HEK293 (cell line): ENCODE measurements around the gene PIGQ.

Experiments used
- BCL11B ChIP-seq: fragments of 450-650 bp; formaldehyde crosslinking; IDR thresholded peaks from 2 replicates; pipeline ENCODE4 v1.5.1; 2016; ENCODE audit warnings: low read depth, missing biosample characterization, missing genetic modification characterization
- ELK4 ChIP-seq: IDR thresholded peaks from 2 replicates; pipeline ENCODE4 v1.6.1; 2011; ENCODE audit warnings: mild to moderate bottlenecking, low read depth, low read length, borderline replicate concordance
- GLIS1 ChIP-seq: fragments of 450-650 bp; formaldehyde crosslinking; IDR thresholded peaks from 2 replicates; pipeline ENCODE4 v1.5.1; 2016; ENCODE audit warnings: missing biosample characterization, missing genetic modification characterization
- HIC1 ChIP-seq: fragments of 450-650 bp; formaldehyde crosslinking; IDR thresholded peaks from 2 replicates; pipeline ENCODE4 v1.5.1; 2016; ENCODE audit warnings: missing biosample characterization, missing genetic modification characterization
- HOXC10 ChIP-seq: sonication (generic); formaldehyde crosslinking; IDR thresholded peaks from 2 replicates; pipeline ENCODE4 v1.8.1; 2023; ENCODE audit warnings: mild to moderate bottlenecking, missing genetic modification reagents
- INSM2 ChIP-seq: fragments of 450-650 bp; formaldehyde crosslinking; IDR thresholded peaks from 2 replicates; pipeline ENCODE4 v1.5.1; 2016; ENCODE audit warnings: missing biosample characterization, missing genetic modification characterization
- KLF9 ChIP-seq: fragments of 450-650 bp; formaldehyde crosslinking; IDR thresholded peaks from 2 replicates; pipeline ENCODE4 v1.5.1; 2016; ENCODE audit warnings: missing biosample characterization, missing genetic modification characterization, low read depth
- MEIS1 ChIP-seq: sonication (generic); formaldehyde crosslinking; IDR thresholded peaks from 2 replicates; pipeline ENCODE4 v1.8.1; 2022; ENCODE audit warnings: missing genetic modification reagents, mild to moderate bottlenecking, borderline replicate concordance
- PBX3 ChIP-seq: sonication (generic); formaldehyde crosslinking; IDR thresholded peaks from 2 replicates; pipeline ENCODE4 v1.8.1; 2022; ENCODE audit warnings: mild to moderate bottlenecking, moderate library complexity, missing genetic modification reagents
- SCRT1 ChIP-seq: fragments of 450-650 bp; formaldehyde crosslinking; IDR thresholded peaks from 2 replicates; pipeline ENCODE4 v1.5.1; 2016; ENCODE audit warnings: missing biosample characterization, missing genetic modification characterization, borderline replicate concordance
- SP3 ChIP-seq: fragments of 450-650 bp; formaldehyde crosslinking; IDR thresholded peaks from 2 replicates; pipeline ENCODE4 v1.5.1; 2016; ENCODE audit warnings: missing biosample characterization, missing genetic modification characterization
- TRIM28 ChIP-seq: IDR thresholded peaks from 2 replicates; pipeline ENCODE4 v1.6.1; 2011; ENCODE audit warnings: low read length, control low read depth, borderline replicate concordance
- TSHZ1 ChIP-seq: fragments of 450-650 bp; formaldehyde crosslinking; IDR thresholded peaks from 2 replicates; pipeline ENCODE4 v1.5.1; 2016; ENCODE audit warnings: missing biosample characterization, missing genetic modification characterization, borderline replicate concordance
- ZFHX2 ChIP-seq: fragments of 450-650 bp; formaldehyde crosslinking; conservative IDR thresholded peaks from 2 replicates; pipeline ENCODE4 v1.5.1; 2016; ENCODE audit warnings: missing biosample characterization, missing genetic modification characterization
- ZFP69B ChIP-seq: fragments of 450-650 bp; formaldehyde crosslinking; IDR thresholded peaks from 2 replicates; pipeline ENCODE4 v1.5.1; 2016; ENCODE audit warnings: missing biosample characterization, missing genetic modification characterization
- ZNF10 ChIP-seq: fragments of 450-650 bp; formaldehyde crosslinking; IDR thresholded peaks from 2 replicates; pipeline ENCODE4 v1.5.1; 2017; ENCODE audit warnings: missing biosample characterization, missing genetic modification characterization
- ZNF146 ChIP-seq: fragments of 450-650 bp; formaldehyde crosslinking; IDR thresholded peaks from 2 replicates; pipeline ENCODE4 v1.5.1; 2016; ENCODE audit warnings: missing biosample characterization, missing genetic modification characterization
- ZNF2 ChIP-seq: fragments of 450-650 bp; formaldehyde crosslinking; IDR thresholded peaks from 2 replicates; pipeline ENCODE4 v1.5.1; 2016; ENCODE audit warnings: missing biosample characterization, missing genetic modification characterization
- ZNF202 ChIP-seq: fragments of 450-650 bp; formaldehyde crosslinking; IDR thresholded peaks from 2 replicates; pipeline ENCODE4 v1.5.1; 2016; ENCODE audit warnings: missing biosample characterization, missing genetic modification characterization, borderline replicate concordance
- ZNF311 ChIP-seq: fragments of 450-650 bp; formaldehyde crosslinking; IDR thresholded peaks from 2 replicates; pipeline ENCODE4 v1.5.1; 2017; ENCODE audit warnings: missing biosample characterization, missing genetic modification characterization, borderline replicate concordance
- ZNF341 ChIP-seq: fragments of 450-650 bp; formaldehyde crosslinking; IDR thresholded peaks from 2 replicates; pipeline ENCODE4; 2016; ENCODE audit warnings: low read depth, missing biosample characterization, missing genetic modification characterization
- ZNF354C ChIP-seq: fragments of 450-650 bp; formaldehyde crosslinking; IDR thresholded peaks from 2 replicates; pipeline ENCODE4 v1.5.1; 2016; ENCODE audit warnings: missing biosample characterization, missing genetic modification characterization, low read depth, borderline replicate concordance
- ZNF426 ChIP-seq: fragments of 450-650 bp; formaldehyde crosslinking; IDR thresholded peaks from 2 replicates; pipeline ENCODE4 v1.5.1; 2017; ENCODE audit warnings: missing biosample characterization, missing genetic modification characterization, mild to moderate bottlenecking, inconsistent platforms, moderate library complexity
- ZNF560 ChIP-seq: fragments of 450-650 bp; formaldehyde crosslinking; IDR thresholded peaks from 2 replicates; pipeline ENCODE4 v1.5.1; 2017; ENCODE audit warnings: missing biosample characterization, missing genetic modification characterization, borderline replicate concordance
- ZNF561 ChIP-seq: fragments of 450-650 bp; IDR thresholded peaks from 2 replicates; pipeline ENCODE4 v1.5.1; 2018; ENCODE audit warnings: missing biosample characterization, missing genetic modification characterization, borderline replicate concordance
- ZNF596 ChIP-seq: fragments of 450-650 bp; IDR thresholded peaks from 2 replicates; pipeline ENCODE4 v1.5.0; 2018; ENCODE audit warnings: missing biosample characterization, mild to moderate bottlenecking, missing genetic modification characterization, moderate library complexity
- ZNF629 ChIP-seq: fragments of 450-650 bp; formaldehyde crosslinking; IDR thresholded peaks from 2 replicates; pipeline ENCODE4 v1.5.1; 2017; ENCODE audit warnings: missing biosample characterization, missing genetic modification characterization
- ZNF747 ChIP-seq: fragments of 450-650 bp; formaldehyde crosslinking; IDR thresholded peaks from 2 replicates; pipeline ENCODE4 v1.5.1; 2016; ENCODE audit warnings: missing biosample characterization, missing genetic modification characterization
- ZNF785 ChIP-seq: fragments of 450-650 bp; formaldehyde crosslinking; IDR thresholded peaks from 2 replicates; pipeline ENCODE4 v1.5.1; 2016; ENCODE audit warnings: missing biosample characterization, missing genetic modification characterization

Gene PIGQ

GRCh38 chr16:527015-527903, 42.5 kb upstream of the PIGQ start, which contains the start of gene CAPN15 (continued):
- TF ChIP-seq ZNF747 (tag by site-specific recombination) (no peak), GLIS1 (tag by site-specific recombination) (peak; percentile 67; the same call in 1 of the 2 replicates), ZNF311 (tag by site-specific recombination) (no peak), ELK4 (peak; percentile 98), ZNF596 (tag by site-specific recombination) (no peak), ZNF354C (tag by site-specific recombination) (no peak), ZNF785 (tag by site-specific recombination) (peak; percentile 95), INSM2 (tag by site-specific recombination) (no peak), ZNF146 (no peak), BCL11B (no peak), SCRT1 (tag by site-specific recombination) (no peak), ZNF341 (peak; percentile 26; the same call in 1 of the 2 replicates), TRIM28 (no peak), HIC1 (tag by site-specific recombination) (no peak; the same call in 1 of the 2 replicates), SP3 (tag by site-specific recombination) (peak; percentile 99), ZNF560 (tag by site-specific recombination) (no peak), ZFHX2 (tag by site-specific recombination) (peak; percentile 5; the same call in 1 of the 2 replicates), ZNF629 (tag by site-specific recombination) (peak; percentile 39), ZNF202 (tag by site-specific recombination) (no peak), ZNF2 (tag by site-specific recombination) (no peak), ZNF561 (peak; percentile 75; the same call in 1 of the 2 replicates), PBX3 (0 out of 2 replicates have a peak, but pooled peaks have one; percentile 60), MEIS1 (no peak), ZNF426 (tag by site-specific recombination) (no peak), HOXC10 (CRISPR knock-in tag) (no peak), ZFP69B (tag by site-specific recombination) (peak; percentile 38; the same call in 1 of the 2 replicates), TSHZ1 (no peak), KLF9 (peak; percentile 69), ZNF10 (tag by site-specific recombination) (peak; percentile 88)
